ENCODE measurements around the gene HDAC7. TPM values are rescaled to one million over a fixed set of nuclear protein-coding genes. Genes with fewer than 3 reads are reported as not detected.
A peak's percentile ranks its signal among the peaks of the same experiment; 100 is the strongest.

Gene HDAC7
- total and polyA plus RNA-seq, 7 experiments from 2014 or later: 16.7 to 194 (median 153) TPM

DNA sequence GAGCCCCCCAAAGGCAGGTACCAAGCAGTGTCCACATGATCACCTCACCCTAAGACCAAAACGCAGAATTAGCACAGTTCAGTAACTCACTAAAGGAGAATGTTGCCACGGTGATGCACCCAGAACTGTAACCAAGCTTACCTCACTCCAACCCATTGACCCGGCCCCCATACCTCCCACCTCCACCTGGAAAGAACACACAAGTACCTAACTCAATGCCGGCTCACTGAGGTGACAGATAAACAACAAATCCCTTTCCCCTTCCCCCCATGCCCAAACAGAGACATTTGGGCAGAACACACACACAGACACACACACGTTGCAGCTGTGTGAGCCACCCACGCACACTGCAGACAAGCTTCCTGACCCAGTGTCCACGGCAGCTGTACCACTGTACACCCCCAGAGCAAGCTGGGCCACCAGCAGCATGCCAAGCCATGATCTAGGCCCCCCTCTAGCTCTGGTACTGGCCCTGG lies 62.3 kb downstream of the HDAC7 start:
- H3K4me3 Mint-ChIP-seq: peak overlapping the region in 5 of 10 donors; percentile 4 to 64 (median 34)
- H3K27me3 ChIP-seq (ENCODE audit: control insufficient read depth in 2 of 2, insufficient read depth in 2 of 2, low read length in 2 of 2): no peaks in the 10 kb centered on the region
- CTCF ChIA-PET: interaction anchor here (0.8 to 10.7 kb wide), 6 partner anchors 10 to 78 kb away, joined by 3 to 130 read pairs (median 8); no protein-coding TSS in a partner anchor
- DNase-seq (no peak), ATAC-seq (no peak)
- peak overlapping the region in 7 of 9 donors; percentile 6 to 71 (median 41) for H3K27ac Mint-ChIP-seq
- H3K36me3 ChIP-seq (ENCODE audit: control insufficient read depth in 2 of 3, insufficient read depth in 3 of 3, low read length in 3 of 3): no peaks in the 10 kb centered on the region
- no peak overlapping the region for H3K27ac ChIP-seq (ENCODE audit: low read depth, low read length)
- no peaks in the 10 kb centered on the region for H3K9me3 Mint-ChIP-seq
- no peaks in the 10 kb centered on the region for H3K36me3 Mint-ChIP-seq
- peaks cover 9 to 11% of the 10 kb centered on the region in 2 donors for H3K4me1 ChIP-seq (ENCODE audit: control insufficient read depth in 2 of 2, insufficient read depth in 2 of 2, low read length in 2 of 2)
- H3K4me1 Mint-ChIP-seq: peaks cover 0 to 25% (median 9%) of the 10 kb centered on the region in 7 donors
- H3K4me3 ChIP-seq (ENCODE audit: low read length): no peak overlapping the region
- no peaks in the 10 kb centered on the region for H3K9me3 ChIP-seq (ENCODE audit: control insufficient read depth in 2 of 3, low read length in 3 of 3)
- intact Hi-C loops (cut with micrococcal nuclease): loop anchor here in 1 of 2 donors (5.0 kb wide), 1 partner anchor 725 kb away; no protein-coding TSS in a partner anchor
- peaks cover 0 to 5% (median 0%) of the 10 kb centered on the region in 5 donors for H3K27me3 Mint-ChIP-seq
- POLR2A ChIA-PET: interaction anchor here (1.0 to 1.9 kb wide), 4 partner anchors 10 to 81 kb away, joined by 3 to 10 read pairs (median 6); partner anchors contain the start of gene SLC48A1

DNA sequence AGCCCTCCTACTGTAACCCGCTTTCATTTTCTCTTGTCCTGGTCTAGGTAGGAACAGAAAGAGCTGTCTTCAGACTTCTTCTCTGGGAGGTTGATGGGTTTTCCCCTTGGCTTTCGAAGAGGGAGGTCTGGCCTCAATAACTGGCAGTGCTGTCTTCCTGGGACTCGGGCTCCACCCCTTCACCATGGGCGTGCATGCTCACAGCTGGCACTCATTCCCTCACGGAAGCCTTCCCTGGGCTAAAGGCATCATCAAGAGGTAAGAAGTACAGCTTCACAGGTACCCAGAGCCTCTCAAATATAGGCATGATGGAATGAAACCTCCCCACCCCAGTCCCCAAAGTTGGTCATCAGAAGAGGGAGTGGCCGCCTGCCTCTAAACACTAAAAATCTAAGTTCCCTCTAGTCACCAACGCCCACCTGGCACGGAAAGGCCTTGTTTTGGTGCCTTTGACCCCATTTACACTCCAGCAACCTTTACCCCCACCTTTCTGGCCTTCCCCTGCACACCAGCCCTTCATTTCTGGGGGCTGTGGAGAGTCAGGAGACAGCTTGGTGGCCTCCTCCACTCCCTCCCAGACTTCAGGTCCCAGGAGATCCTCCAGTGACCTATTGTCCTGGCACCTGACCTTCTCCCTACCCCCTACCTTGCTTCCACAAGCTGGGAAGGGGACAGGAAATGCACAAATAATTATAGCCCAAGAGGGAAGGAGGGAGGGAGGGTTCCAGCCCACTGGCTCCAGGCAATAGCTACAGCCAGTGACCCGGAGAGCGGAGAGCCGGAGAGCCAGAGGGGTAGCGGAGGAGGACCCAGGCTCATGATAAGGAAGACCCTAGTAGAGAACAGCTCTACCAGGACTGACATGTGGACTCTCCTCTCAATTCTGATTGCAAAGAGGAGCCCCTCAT lies 63.8 kb downstream of the HDAC7 start:
- Histone ChIP-seq H3K9me3 (ENCODE audit: control insufficient read depth in 2 of 3, low read length in 3 of 3) (no peaks in the 10 kb centered on the region), H3K36me3 (ENCODE audit: control insufficient read depth in 2 of 3, insufficient read depth in 3 of 3, low read length in 3 of 3) (no peaks in the 10 kb centered on the region), H3K27me3 (ENCODE audit: control insufficient read depth in 2 of 2, insufficient read depth in 2 of 2, low read length in 2 of 2) (no peaks in the 10 kb centered on the region), H3K4me1 (ENCODE audit: control insufficient read depth in 2 of 2, insufficient read depth in 2 of 2, low read length in 2 of 2) (peaks cover 9 to 11% of the 10 kb centered on the region in 2 donors), H3K4me3 (ENCODE audit: low read length) (no peak overlapping the region), H3K27ac (ENCODE audit: low read depth, low read length) (no peak overlapping the region)
- Mint-ChIP-seq H3K27ac (peak overlapping the region in 3 of 9 donors; percentile 17 to 76 (median 46)), H3K27me3 (peaks cover 0 to 5% (median 0%) of the 10 kb centered on the region in 5 donors), H3K9me3 (no peaks in the 10 kb centered on the region), H3K4me3 (peak overlapping the region in 1 of 10 donors; percentile 25), H3K4me1 (peaks cover 0 to 25% (median 9%) of the 10 kb centered on the region in 7 donors), H3K36me3 (no peaks in the 10 kb centered on the region)
- peak in 1 of 9 donors; percentile 4 for DNase-seq
- intact Hi-C loops (cut with micrococcal nuclease): loop anchor here in 1 of 2 donors (5.0 kb wide), 1 partner anchor 724 kb away; no protein-coding TSS in a partner anchor
- ChIA-PET CTCF (interaction anchor here (0.7 to 10.7 kb wide), 5 partner anchors 11 to 80 kb away, joined by 3 to 130 read pairs (median 4); no protein-coding TSS in a partner anchor), POLR2A (interaction anchor here (0.8 to 2.3 kb wide), 2 partner anchors 12 to 13 kb away, joined by 3 to 6 read pairs; no protein-coding TSS in a partner anchor)
- ATAC-seq: no peak

DNA sequence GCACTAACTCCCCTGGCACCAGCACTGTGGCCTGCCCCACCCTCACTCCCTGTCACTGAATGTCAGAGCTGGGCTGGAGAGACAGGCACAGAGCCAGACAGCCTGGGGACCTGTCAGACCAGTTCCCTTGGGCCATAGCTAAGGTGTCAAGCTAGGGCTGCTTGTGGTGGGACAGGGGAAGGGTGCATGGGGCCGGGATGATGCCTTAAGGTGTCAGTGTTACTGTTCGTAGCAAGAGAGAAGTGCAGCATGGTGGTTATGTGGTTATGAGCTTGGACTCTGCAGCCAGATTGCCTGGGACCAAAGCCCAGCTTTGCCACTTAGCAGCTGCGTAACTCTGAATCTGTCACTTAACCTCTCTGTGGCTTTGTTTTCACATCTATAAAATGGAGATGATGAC lies 64.8 kb downstream of the HDAC7 start:
- Mint-ChIP-seq H3K4me1 (peaks cover 0 to 25% (median 9%) of the 10 kb centered on the region in 7 donors), H3K4me3 (no peak overlapping the region), H3K36me3 (no peaks in the 10 kb centered on the region), H3K27ac (peak overlapping the region in 1 of 9 donors; percentile 17), H3K9me3 (no peaks in the 10 kb centered on the region), H3K27me3 (peaks cover 0 to 2% (median 0%) of the 10 kb centered on the region in 5 donors)
- intact Hi-C loops (cut with micrococcal nuclease): loop anchor here in 1 of 2 donors (5.0 kb wide), 1 partner anchor 723 kb away; no protein-coding TSS in a partner anchor
- Histone ChIP-seq H3K4me3 (ENCODE audit: low read length) (no peak overlapping the region), H3K27me3 (ENCODE audit: control insufficient read depth in 2 of 2, insufficient read depth in 2 of 2, low read length in 2 of 2) (no peaks in the 10 kb centered on the region), H3K27ac (ENCODE audit: low read depth, low read length) (no peak overlapping the region), H3K9me3 (ENCODE audit: control insufficient read depth in 2 of 3, low read length in 3 of 3) (no peaks in the 10 kb centered on the region), H3K36me3 (ENCODE audit: control insufficient read depth in 2 of 3, insufficient read depth in 3 of 3, low read length in 3 of 3) (no peaks in the 10 kb centered on the region), H3K4me1 (ENCODE audit: control insufficient read depth in 2 of 2, insufficient read depth in 2 of 2, low read length in 2 of 2) (peaks cover 9 to 11% of the 10 kb centered on the region in 2 donors)
- CTCF ChIA-PET: interaction anchor here (10.7 kb wide), 1 partner anchor 11 kb away, joined by 130 read pairs; no protein-coding TSS in a partner anchor
- DNase-seq: no peak
- no peak for ATAC-seq
- POLR2A ChIA-PET: interaction anchor here (1.6 to 2.3 kb wide), 2 partner anchors 11 to 19 kb away, joined by 3 to 6 read pairs; partner anchors contain the start of gene SLC48A1

DNA sequence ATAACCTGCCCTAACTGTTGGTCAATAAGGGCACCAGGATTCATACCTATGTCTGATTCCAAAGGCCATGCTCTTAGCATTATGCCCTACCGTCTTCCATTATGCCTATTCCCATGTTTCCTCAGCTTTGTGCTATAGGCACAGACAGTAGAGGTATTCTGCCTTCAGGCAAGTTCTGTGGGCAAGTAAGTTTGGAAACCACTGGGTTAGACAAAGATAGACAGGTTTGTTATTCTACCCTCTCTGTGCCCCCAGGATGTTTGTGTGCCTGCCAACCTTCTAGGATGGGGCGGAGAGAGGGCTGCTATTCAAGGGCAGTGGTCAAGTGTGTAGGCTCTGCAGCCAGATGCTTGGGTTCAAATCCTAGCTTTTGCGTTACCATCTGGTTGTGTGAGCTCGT lies 65.6 kb downstream of the HDAC7 start:
- H3K36me3 Mint-ChIP-seq: no peaks in the 10 kb centered on the region
- ATAC-seq (no peak), DNase-seq (no peak)
- Histone ChIP-seq H3K9me3 (ENCODE audit: control insufficient read depth in 2 of 3, low read length in 3 of 3) (no peaks in the 10 kb centered on the region), H3K36me3 (ENCODE audit: control insufficient read depth in 2 of 3, insufficient read depth in 3 of 3, low read length in 3 of 3) (no peaks in the 10 kb centered on the region), H3K4me1 (ENCODE audit: control insufficient read depth in 2 of 2, insufficient read depth in 2 of 2, low read length in 2 of 2) (peaks cover 4 to 5% of the 10 kb centered on the region in 2 donors), H3K27me3 (ENCODE audit: control insufficient read depth in 2 of 2, insufficient read depth in 2 of 2, low read length in 2 of 2) (no peaks in the 10 kb centered on the region), H3K27ac (ENCODE audit: low read depth, low read length) (no peak overlapping the region), H3K4me3 (ENCODE audit: low read length) (no peak overlapping the region)
- intact Hi-C loops (cut with micrococcal nuclease): no loop called here
- no peak overlapping the region for H3K4me3 Mint-ChIP-seq
- peaks cover 0 to 25% (median 9%) of the 10 kb centered on the region in 7 donors for H3K4me1 Mint-ChIP-seq
- H3K9me3 Mint-ChIP-seq: no peaks in the 10 kb centered on the region
- no peak overlapping the region for H3K27ac Mint-ChIP-seq
- ChIA-PET POLR2A (interaction anchor here (1.6 kb wide), 1 partner anchor 19 kb away, joined by 3 read pairs; the partner anchor contains the start of gene SLC48A1), CTCF (interaction anchor here (10.7 kb wide), 1 partner anchor 10 kb away, joined by 130 read pairs; no protein-coding TSS in a partner anchor)
- H3K27me3 Mint-ChIP-seq: peaks cover 0 to 4% (median 0%) of the 10 kb centered on the region in 5 donors

DNA sequence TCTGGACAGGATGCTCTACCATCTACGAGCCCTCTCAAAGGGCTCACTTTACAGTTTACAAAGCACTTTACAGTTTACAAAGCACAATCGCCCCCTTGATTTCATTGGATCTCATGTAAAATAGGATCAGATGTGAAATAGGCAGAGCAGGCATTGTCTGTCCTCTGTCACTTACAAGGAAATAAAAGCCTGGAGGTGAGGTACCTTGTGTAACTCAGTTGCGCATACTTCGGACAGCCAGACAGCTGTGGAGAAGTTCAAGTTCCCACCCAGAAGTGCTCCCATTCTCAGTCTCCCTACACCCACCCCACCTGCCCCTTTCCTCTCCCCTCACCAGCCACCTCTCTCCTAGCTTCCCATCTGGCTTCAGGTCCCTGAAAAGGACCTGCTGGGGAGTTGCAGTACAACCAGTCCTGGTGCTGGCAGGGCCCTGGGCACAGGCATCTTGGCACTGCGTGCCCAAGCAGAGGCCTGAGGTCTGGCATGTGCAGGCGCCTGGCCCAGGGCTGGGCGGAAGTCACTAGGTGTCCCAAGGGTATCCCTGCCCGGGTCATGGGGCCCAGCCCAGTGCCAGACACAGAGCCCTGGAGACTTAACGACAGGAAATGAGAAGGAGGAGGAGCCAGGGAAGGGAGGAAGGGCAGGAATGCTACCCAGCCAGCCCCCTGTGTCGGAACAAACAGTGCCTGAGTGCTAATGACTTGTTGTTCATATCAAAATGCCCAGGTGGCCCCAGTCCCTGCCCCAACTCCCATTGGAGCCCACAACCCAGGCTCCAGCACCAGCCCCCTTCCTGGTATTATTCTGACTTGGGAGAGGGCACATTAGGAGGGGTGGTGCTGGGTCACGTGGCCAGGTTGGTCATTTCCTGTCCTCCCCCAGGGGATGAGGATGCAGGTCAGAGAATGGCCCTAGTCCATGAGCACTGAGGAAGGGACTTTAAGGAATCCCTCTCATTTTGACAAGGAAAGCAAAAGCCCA lies 66.4 kb downstream of the HDAC7 start:
- Mint-ChIP-seq H3K9me3 (no peaks in the 10 kb centered on the region), H3K4me1 (peaks cover 0 to 23% (median 9%) of the 10 kb centered on the region in 7 donors), H3K27ac (peak overlapping the region in 1 of 9 donors; percentile 22), H3K36me3 (no peaks in the 10 kb centered on the region), H3K4me3 (no peak overlapping the region), H3K27me3 (peaks cover 0 to 4% (median 0%) of the 10 kb centered on the region in 5 donors)
- ChIA-PET POLR2A (interaction anchor here (1.1 to 1.6 kb wide), 2 partner anchors 13 to 20 kb away, joined by 3 read pairs; partner anchors contain the start of gene SLC48A1), CTCF (interaction anchor here (1.7 to 10.7 kb wide), 2 partner anchors 10 to 11 kb away, joined by 8 to 130 read pairs; no protein-coding TSS in a partner anchor)
- Histone ChIP-seq H3K27ac (ENCODE audit: low read depth, low read length) (no peak overlapping the region), H3K9me3 (ENCODE audit: control insufficient read depth in 2 of 3, low read length in 3 of 3) (no peaks in the 10 kb centered on the region), H3K4me1 (ENCODE audit: control insufficient read depth in 2 of 2, insufficient read depth in 2 of 2, low read length in 2 of 2) (peaks cover under 1% of the 10 kb centered on the region in 2 donors), H3K36me3 (ENCODE audit: control insufficient read depth in 2 of 3, insufficient read depth in 3 of 3, low read length in 3 of 3) (no peaks in the 10 kb centered on the region), H3K27me3 (ENCODE audit: control insufficient read depth in 2 of 2, insufficient read depth in 2 of 2, low read length in 2 of 2) (no peaks in the 10 kb centered on the region), H3K4me3 (ENCODE audit: low read length) (no peak overlapping the region)
- DNase-seq (no peak), ATAC-seq (no peak)
- intact Hi-C loops (cut with micrococcal nuclease): no loop called here

All from naive thymus-derived CD4-positive, alpha-beta T cell (primary cell).